GM12872 (cell line): Measurements from ENCODE around the gene SHANK3.
A peak's percentile ranks its signal among the peaks of the same experiment; 100 is the strongest.

Experiments
- TF ChIP-seq, protein P1 (sequence below): IDR thresholded peaks from 3 replicates; pipeline ENCODE4 v1.5.1; 2011; ENCODE audit warnings: low read depth, mild to moderate bottlenecking, low read length, moderate library complexity; ENCODE audit not compliant: insufficient read depth

The SHANK3 gene

DNA sequence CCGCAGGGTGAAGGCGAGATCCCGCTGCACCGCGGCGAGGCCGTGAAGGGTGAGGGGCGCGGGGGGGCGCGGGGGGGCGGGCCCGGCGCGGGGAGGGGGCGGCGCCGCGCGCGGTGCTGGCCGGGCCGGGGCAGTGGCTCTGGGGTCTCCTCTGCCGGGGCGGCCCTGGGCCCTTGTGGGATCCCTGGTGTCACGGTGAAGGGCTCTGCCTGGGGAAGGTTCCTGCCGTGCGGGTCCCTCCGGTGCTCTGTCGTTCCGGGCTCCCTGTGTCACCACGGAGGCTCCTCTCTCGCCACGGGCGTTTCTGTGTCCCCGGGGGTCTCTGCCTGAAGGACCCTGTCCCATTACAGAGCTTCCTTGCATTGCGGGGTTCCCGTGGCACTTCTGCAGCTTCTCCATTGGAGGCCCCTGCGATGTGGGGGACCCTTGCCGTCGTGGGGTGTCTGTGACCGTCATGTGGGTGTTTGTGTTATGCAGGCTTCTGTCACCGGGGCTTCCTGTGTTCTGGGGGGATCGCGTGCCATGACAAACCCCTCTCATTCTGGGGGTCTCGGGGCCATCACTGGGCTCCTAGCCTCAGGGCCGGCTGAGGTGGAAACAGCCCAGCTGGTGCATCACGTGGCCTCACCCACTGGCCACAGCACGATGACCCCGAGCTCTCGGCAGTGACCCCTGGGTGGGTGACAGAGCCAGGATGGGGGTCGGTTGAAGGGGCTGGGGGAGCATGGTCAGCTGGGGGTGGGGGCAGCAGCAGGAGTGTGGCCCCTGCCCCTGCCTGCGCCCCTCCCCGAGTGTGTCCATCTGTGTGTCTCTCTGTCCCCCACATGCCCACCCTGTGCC, 25.3 kb downstream of the SHANK3 start:
- TF ChIP-seq, protein P1, sequence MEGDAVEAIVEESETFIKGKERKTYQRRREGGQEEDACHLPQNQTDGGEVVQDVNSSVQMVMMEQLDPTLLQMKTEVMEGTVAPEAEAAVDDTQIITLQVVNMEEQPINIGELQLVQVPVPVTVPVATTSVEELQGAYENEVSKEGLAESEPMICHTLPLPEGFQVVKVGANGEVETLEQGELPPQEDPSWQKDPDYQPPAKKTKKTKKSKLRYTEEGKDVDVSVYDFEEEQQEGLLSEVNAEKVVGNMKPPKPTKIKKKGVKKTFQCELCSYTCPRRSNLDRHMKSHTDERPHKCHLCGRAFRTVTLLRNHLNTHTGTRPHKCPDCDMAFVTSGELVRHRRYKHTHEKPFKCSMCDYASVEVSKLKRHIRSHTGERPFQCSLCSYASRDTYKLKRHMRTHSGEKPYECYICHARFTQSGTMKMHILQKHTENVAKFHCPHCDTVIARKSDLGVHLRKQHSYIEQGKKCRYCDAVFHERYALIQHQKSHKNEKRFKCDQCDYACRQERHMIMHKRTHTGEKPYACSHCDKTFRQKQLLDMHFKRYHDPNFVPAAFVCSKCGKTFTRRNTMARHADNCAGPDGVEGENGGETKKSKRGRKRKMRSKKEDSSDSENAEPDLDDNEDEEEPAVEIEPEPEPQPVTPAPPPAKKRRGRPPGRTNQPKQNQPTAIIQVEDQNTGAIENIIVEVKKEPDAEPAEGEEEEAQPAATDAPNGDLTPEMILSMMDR, result no peak

DNA sequence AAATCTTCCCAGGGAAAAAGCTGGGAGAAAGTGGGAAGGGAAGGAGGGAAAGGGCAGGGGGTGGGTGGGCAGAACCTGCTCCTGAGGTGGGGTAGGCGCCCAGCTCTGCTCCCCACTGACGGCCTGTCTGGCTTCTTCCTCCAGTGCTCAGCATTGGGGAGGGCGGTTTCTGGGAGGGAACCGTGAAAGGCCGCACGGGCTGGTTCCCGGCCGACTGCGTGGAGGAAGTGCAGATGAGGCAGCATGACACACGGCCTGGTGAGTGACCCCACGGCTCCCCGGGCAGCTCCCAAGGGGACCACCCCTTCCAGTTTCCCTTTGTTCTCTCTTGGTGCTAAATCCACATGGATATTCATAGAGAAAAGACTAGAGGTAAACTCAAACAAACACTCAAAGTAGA, 25.9 kb downstream of the SHANK3 start:
- TF ChIP-seq, protein P1, result no peak

DNA sequence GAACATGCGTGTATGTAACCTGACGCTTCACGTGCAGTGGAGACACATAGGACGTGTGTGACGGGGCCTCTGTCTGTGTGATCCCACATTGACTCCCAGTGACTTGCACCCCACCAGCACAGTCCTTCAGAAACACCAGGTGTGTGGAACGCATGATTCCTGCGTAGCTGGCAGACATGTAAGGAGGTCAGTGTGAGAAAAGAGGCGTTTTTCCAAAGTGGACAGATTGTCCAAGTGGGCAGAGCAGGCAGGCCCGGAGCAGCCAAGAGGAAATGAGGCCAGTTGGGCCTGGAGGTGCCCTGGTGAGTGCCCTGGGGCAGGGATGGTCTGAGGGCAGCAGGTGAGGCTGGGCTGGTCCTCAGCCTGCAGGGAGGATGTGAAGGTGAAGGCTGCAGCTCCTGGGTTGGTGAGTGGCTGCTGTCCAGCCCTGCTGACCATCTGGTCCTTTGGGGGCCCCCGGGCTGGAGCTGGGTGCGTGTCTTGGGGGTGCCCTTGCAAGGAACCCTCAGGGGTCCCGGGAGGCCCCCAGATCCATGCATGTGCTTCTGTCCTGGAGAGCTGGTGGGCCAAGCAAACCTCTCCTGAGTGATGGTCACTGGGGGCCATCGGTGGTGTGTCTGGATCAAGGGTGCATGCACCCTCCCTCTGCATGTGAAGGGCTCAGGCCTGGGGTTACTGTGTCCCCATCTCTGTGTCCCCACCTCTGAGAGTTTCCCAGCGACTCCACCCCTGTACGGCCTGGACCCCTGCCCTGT, 26.6 kb downstream of the SHANK3 start:
- TF ChIP-seq, protein P1, result no peak

DNA sequence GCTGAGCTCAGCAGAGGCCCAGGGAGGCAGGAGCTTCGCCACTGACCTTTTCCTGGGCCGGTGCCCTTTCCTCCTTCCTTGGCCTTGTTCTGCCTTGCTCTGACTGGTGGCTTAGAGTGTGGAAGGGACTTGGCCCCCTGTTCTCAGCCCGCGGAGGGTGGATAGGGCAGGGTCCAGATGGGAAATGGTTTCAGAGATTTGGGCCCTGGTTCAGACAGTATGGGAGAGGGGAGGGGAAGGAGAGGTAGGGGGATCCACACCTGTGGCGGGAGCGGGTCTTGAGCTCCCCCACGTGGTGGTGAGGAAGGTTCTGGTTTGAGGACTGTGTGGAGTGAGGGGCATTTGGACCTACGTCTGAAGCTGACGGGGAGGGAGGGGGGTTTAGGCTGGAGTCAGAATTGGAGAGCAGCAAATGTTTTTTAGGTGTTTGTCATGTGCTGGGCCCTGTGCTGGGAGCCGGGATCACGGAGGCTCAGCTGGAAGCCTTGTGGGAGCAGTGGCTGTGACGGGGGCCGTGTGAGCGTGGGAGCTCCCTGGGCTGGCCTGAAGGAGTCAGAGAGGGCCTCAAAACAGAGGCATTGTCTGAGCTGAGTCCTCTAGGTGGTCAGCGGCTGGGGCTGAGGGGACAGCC, 27.2 kb downstream of the SHANK3 start:
- TF ChIP-seq, protein P1, result peak; percentile 49

DNA sequence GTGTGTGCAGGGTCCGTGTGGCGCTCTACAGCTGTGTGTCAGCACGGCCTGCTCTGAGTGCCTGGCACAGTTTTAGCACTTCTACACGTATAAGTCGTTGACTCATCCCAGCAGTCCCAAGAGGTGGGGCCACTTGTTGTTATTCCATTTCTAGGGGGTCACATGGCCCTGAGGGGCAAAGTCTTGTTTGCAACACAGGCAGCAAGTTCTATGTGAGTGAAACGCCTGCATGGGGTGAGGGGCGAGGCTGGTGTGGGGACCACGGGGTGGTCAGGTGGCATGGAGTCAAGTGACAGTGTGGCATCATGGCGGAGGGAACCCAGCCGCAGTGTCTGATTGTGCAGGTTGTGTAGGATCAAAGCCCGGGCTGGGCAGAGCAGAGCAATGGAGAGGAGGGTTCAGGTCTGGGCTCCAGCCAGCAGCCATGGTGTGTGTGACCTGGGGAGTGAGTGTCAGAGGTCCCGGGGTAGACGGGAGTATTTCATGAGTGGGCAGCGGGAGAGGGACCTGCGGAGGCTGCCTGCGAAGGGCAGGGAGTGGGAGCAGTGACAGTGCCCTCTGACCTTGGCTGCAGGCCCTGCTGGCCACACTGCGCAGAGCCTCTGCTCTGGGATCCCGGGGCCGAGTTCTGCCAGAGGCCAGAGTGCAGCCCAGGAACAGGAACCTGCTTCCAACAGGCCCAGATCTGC, 27.9 kb downstream of the SHANK3 start:
- TF ChIP-seq, protein P1, result no peak

DNA sequence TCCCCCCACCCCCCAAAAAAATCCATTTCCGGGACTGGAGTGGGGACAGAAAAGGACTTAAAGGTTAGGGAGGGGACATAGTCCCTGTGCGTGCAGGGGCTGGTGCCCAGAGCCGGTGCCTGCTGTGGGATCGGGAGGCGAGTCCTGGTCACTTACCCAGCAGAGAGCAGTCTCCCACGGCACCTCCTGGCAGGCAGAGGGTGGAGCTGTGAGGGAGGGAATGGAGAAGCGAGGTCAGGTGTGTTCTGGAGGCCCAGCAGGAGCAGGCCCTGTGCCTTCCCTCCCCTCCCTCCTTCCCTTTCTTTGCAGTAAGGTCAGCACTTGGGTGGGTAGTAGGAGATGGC, 28.4 kb downstream of the SHANK3 start:
- TF ChIP-seq, protein P1, result no peak
